OCI-LY3 (cell line): ENCODE measurements around the gene AHSG.

Source experiments
- CTCF ChIP-seq: fragments of 200-600, 300-600 bp; sonication (generic); IDR thresholded peaks from 2 replicates; pipeline ENCODE4 v1.5.1; 2014; ENCODE audit warnings: antibody characterized with exemption, low read length, low read depth
- EZH2phosphoT487 ChIP-seq: fragments of 200-600 bp; shearing (Covaris generic); IDR thresholded peaks from 2 replicates; pipeline ENCODE4 v1.6.1; 2018; ENCODE audit warnings: antibody characterized with exemption, mixed run types, low read depth

GRCh38 chr3:186620213-186621092 lies 7.6 kb downstream of the AHSG start:
- TF ChIP-seq CTCF: no peak
- TF ChIP-seq EZH2phosphoT487: no peak
